Peyer's patch (tissue), 4 donors: ENCODE measurements around the gene ARID1B. TPM values are rescaled to one million over a fixed set of nuclear protein-coding genes. Genes with fewer than 3 reads are reported as not detected.

Source experiments
- DNase-seq, 3 donors: peaks; one replicate each; pipeline ENCODE4 v3.0.0-alpha.2; 2017 to 2019
- H3K27ac ChIP-seq, 4 donors: fragments of 200-600 bp; sonication (generic); one replicate each; pipeline ENCODE4 v1.5.1; 2016 to 2019
- H3K27me3 ChIP-seq, 2 donors: fragments of 200-600 bp; sonication (generic); one replicate each; pipeline ENCODE4 v1.5.1; 2019
- H3K36me3 ChIP-seq, 3 donors: fragments of 200-600 bp; sonication (generic); one replicate each; pipeline ENCODE4 v1.5.1; 2016 to 2019
- H3K4me1 ChIP-seq, 4 donors: fragments of 200-600 bp; sonication (generic); one replicate each; pipeline ENCODE4 v1.5.1; 2016 to 2019
- H3K4me3 ChIP-seq, 4 donors: fragments of 200-600 bp; sonication (generic); 1 replicate in 3 of 4; 2 replicates in 1 of 4; pipeline ENCODE4 v1.5.1; 2016 to 2019; ENCODE audit warnings: mild to moderate bottlenecking in 1 of 4
- H3K9me3 ChIP-seq, 4 donors: fragments of 200-600 bp; sonication (generic); one replicate each; pipeline ENCODE4 v1.5.1; 2016 to 2019; ENCODE audit warnings: mild to moderate bottlenecking in 1 of 4
- CTCF ChIP-seq, 6 experiments: fragments of 450-650 bp in 4 of 6; fragments of 200-600 bp in 2 of 6; sonication (generic) in 1 of 6; IDR thresholded peaks; one replicate each; pipeline ENCODE4 v1.5.1; 2017 to 2019; ENCODE audit warnings: antibody characterized with exemption in 6 of 6, mild to moderate bottlenecking in 3 of 6, moderate library complexity in 1 of 6
- POLR2A ChIP-seq, 2 donors: fragments of 450-650 bp; IDR thresholded peaks; one replicate each; pipeline ENCODE4 v1.5.1; 2017; ENCODE audit warnings: antibody characterized with exemption in 2 of 2, mild to moderate bottlenecking in 2 of 2, moderate library complexity in 2 of 2
- total RNA-seq, 4 donors: library from RNA; depleted of rRNA; stranded (reverse); fragments of >200 nt; gene quantifications; one replicate each; pipeline ENCODE4 v1.1.0, GENCODE V29; 2016

The ARID1B gene
- total RNA-seq, 4 donors from 2014 or later, result 117 to 174 (median 149) TPM

- H3K4me3 ChIP-seq, result no peak overlapping the region
- TF ChIP-seq POLR2A (IDR thresholded peaks at IDR 0.05) (no peak), CTCF (IDR thresholded peaks at IDR 0.05) (no peak)
- H3K9me3 ChIP-seq, result no peaks in the 10 kb centered on the region
- no peaks in the 10 kb centered on the region for H3K27me3 ChIP-seq
- H3K36me3 ChIP-seq, result no peaks in the 10 kb centered on the region
- H3K4me1 ChIP-seq, result peaks cover 0 to 20% (median 2%) of the 10 kb centered on the region in 4 donors
- no peak for DNase-seq
- H3K27ac ChIP-seq, result peak overlapping the region in 2 of 4 donors; percentile 98 to 99
Measured at GRCh38 chr6:156775717-156776116, 1.5 kb upstream of the ARID1B start.

- peak overlapping the region; percentile 71 to 94 (median 89) for H3K4me3 ChIP-seq
- no peak for DNase-seq
Measured at GRCh38 chr6:156776470-156776839, 723 bp upstream of the ARID1B start.

GRCh38 chr6:156777577-156778453 lies 637 bp downstream of the ARID1B start:
- H3K9me3 ChIP-seq, result no peaks in the 10 kb centered on the region
- peak overlapping the region; percentile 95 to 99 (median 98) for H3K27ac ChIP-seq
- TF ChIP-seq CTCF (IDR thresholded peaks at IDR 0.05) (no peak), POLR2A (IDR thresholded peaks at IDR 0.05) (peak in 1 of 2 donors; percentile 22)
- peak; percentile 59 to 77 (median 77) for DNase-seq
- no peaks in the 10 kb centered on the region for H3K27me3 ChIP-seq
- H3K4me3 ChIP-seq, result peak overlapping the region; percentile 79 to 94 (median 89)
- no peaks in the 10 kb centered on the region for H3K36me3 ChIP-seq
- H3K4me1 ChIP-seq, result peaks cover 0 to 29% (median 2%) of the 10 kb centered on the region in 4 donors

More at GRCh38 chr6:156776470-156776839, 723 bp upstream of the ARID1B start:
- H3K27ac ChIP-seq, result peak overlapping the region; percentile 95 to 99 (median 98)
- H3K36me3 ChIP-seq, result no peaks in the 10 kb centered on the region
- no peaks in the 10 kb centered on the region for H3K27me3 ChIP-seq
- H3K4me1 ChIP-seq, result peaks cover 0 to 26% (median 2%) of the 10 kb centered on the region in 4 donors
- H3K9me3 ChIP-seq, result no peaks in the 10 kb centered on the region
- TF ChIP-seq POLR2A (IDR thresholded peaks at IDR 0.05) (peak in 1 of 2 donors; percentile 35), CTCF (IDR thresholded peaks at IDR 0.05) (peak in 4 of 6 experiments; percentile 8 to 38 (median 23))

GRCh38 chr6:156778454-156779205 lies 1.5 kb downstream of the ARID1B start:
- Histone ChIP-seq H3K4me1 (peaks cover 0 to 37% (median 2%) of the 10 kb centered on the region in 4 donors), H3K36me3 (no peaks in the 10 kb centered on the region), H3K4me3 (peak overlapping the region; percentile 79 to 94 (median 89)), H3K9me3 (no peaks in the 10 kb centered on the region), H3K27me3 (no peaks in the 10 kb centered on the region), H3K27ac (peak overlapping the region; percentile 90 to 99 (median 98))
- peak in 1 of 2 donors; percentile 35 for TF ChIP-seq POLR2A (IDR thresholded peaks at IDR 0.05)
- no peak for TF ChIP-seq CTCF (IDR thresholded peaks at IDR 0.05)
- DNase-seq, result peak; percentile 41 to 79 (median 72)

- Histone ChIP-seq H3K27me3 (no peaks in the 10 kb centered on the region), H3K36me3 (no peaks in the 10 kb centered on the region), H3K4me3 (peak overlapping the region; percentile 79 to 94 (median 89)), H3K27ac (peak overlapping the region; percentile 90 to 99 (median 98)), H3K4me1 (peaks cover 0 to 42% (median 2%) of the 10 kb centered on the region in 4 donors), H3K9me3 (no peaks in the 10 kb centered on the region)
- peak; percentile 44 to 76 (median 75) for DNase-seq
- TF ChIP-seq POLR2A (IDR thresholded peaks at IDR 0.05) (no peak), CTCF (IDR thresholded peaks at IDR 0.05) (peak in 3 of 6 experiments; percentile 14 to 31 (median 19))
Measured at GRCh38 chr6:156779206-156780094, 2.3 kb downstream of the ARID1B start.
